Measurements from ENCODE around the gene UNC119.
A peak's percentile ranks its signal among the peaks of the same experiment; 100 is the strongest.

The UNC119 gene

GRCh38 chr17:28507567-28508203 is 44.7 kb downstream of the UNC119 start:
- no peak overlapping the region for H3K27ac Mint-ChIP-seq
- H3K4me3 Mint-ChIP-seq, result no peak overlapping the region
- H3K4me1 Mint-ChIP-seq, result no peaks in the 10 kb centered on the region
- no peak for DNase-seq (ENCODE audit: low spot score in 2 of 2)
- ATAC-seq, result no peak
- H3K9me3 Mint-ChIP-seq, result no peaks in the 10 kb centered on the region
- H3K36me3 Mint-ChIP-seq, result no peaks in the 10 kb centered on the region

DNA sequence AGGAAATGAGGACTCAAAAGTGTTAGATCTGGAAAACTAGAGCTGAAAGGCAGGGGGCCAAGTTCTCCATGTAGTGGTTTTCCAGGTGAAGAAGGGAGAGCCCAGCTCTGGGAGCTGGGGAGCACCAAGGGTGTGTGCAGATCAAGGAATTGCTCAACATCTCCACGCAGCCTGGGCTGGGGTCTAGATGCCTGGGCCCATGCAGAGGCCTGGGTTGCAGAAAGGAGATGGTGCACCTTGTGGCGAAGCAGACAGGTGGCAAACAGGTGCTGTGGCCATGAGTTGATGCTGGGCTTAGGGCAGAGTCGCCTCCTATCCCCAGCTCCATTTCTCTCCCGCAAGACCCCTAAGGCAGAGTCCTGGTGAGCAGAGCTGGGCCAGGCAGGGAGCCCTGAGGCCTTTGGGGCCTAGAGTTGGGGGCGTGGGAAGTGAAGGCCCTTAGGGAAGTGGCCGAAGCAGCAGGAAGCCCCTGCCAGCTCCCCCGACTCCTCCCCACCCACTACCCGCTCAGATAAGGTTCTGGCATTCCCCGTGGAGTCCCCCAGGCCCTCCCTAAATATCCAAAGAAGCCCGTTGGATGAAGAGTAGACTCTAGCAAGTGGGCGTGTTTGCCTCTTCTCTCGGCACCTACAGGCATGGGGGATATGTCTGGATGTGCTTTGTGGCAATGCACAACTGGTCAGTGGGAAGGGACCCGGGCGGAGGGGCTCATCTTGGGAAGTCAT is 45.5 kb downstream of the UNC119 start:
- Mint-ChIP-seq H3K36me3 (no peaks in the 10 kb centered on the region), H3K4me1 (no peaks in the 10 kb centered on the region), H3K27ac (no peak overlapping the region), H3K9me3 (no peaks in the 10 kb centered on the region), H3K4me3 (no peak overlapping the region)
- no peak for DNase-seq (ENCODE audit: low spot score in 2 of 2)
- no peak for ATAC-seq

- Mint-ChIP-seq H3K27ac (no peak within 1 kb of the TSS), H3K36me3 (no peaks in the 10 kb centered on the region), H3K9me3 (no peaks in the 10 kb centered on the region), H3K4me3 (no peak within 1 kb of the TSS), H3K4me1 (no peaks in the 10 kb centered on the region)
- no peak for ATAC-seq
- no peak for DNase-seq (ENCODE audit: low spot score in 2 of 2)
These were observed 46.3 kb downstream of the UNC119 start, which contains the start of gene FOXN1 for GRCh38 chr17:28505986-28506665. Gene FOXN1, plus strand, starts transcription at chr17:28506348. Its CDS starts 17,622 bp downstream, at chr17:28523970.

- Mint-ChIP-seq H3K9me3 (no peaks in the 10 kb centered on the region), H3K4me1 (no peaks in the 10 kb centered on the region), H3K4me3 (no peak overlapping the region), H3K27ac (no peak overlapping the region), H3K36me3 (no peaks in the 10 kb centered on the region)
- DNase-seq (ENCODE audit: low spot score in 2 of 2) (no peak), ATAC-seq (no peak)
These were observed 49.0 kb downstream of the UNC119 start for GRCh38 chr17:28503420-28503819.

DNA sequence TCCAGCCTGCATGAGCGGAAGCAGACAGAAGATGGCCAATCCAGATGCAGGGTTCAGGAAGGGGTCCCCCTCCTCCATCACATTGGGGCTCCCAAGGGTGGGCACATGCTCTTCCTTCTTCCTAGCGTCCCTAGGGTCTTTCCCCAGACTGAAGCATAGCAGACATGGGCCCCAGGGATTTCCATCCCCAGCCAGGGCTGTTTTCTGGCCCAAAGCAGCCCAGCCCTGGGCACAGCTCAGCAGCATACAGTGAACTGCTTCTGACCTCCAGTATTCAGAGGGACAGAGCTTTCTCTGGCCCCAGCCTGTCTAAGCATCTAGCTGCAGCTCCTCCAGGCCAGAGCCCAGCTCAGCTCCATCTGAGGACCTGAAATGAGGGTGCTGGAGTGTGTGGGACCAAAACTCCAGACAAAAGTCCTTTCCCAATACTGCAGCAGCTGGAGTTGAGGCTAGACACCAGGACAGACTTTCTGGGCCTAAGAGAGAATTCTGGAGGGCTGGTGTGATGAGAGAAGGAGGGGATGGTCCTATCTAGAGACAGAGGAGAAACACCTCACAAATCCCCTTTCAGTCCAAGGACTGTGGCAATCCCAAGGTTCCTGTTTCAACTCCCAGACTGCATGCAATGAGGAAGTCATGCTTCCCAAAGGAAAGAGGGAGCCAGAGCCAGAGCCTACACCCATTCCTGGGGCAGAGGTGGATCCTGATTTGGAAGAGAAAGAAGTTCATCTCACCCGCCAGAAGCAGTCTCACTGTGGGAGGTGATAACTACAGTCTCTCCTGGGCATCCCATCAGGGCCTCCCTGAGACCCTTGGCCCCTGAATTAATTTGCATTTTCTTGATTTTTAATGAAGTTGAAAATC is 50.8 kb downstream of the UNC119 start:
- Mint-ChIP-seq H3K4me3 (no peak overlapping the region), H3K4me1 (no peaks in the 10 kb centered on the region), H3K9me3 (no peaks in the 10 kb centered on the region), H3K36me3 (no peaks in the 10 kb centered on the region), H3K27ac (peak overlapping the region; percentile 23)
- DNase-seq (ENCODE audit: low spot score in 2 of 2) (no peak), ATAC-seq (no peak)

GRCh38 chr17:28500712-28501379 is 51.6 kb downstream of the UNC119 start:
- no peaks in the 10 kb centered on the region for H3K4me1 Mint-ChIP-seq
- H3K27ac Mint-ChIP-seq, result peak overlapping the region; percentile 23
- no peaks in the 10 kb centered on the region for H3K9me3 Mint-ChIP-seq
- no peak for DNase-seq (ENCODE audit: low spot score in 2 of 2)
- H3K36me3 Mint-ChIP-seq, result no peaks in the 10 kb centered on the region
- no peak for ATAC-seq
- H3K4me3 Mint-ChIP-seq, result no peak overlapping the region

GRCh38 chr17:28499684-28500357 is 52.6 kb downstream of the UNC119 start:
- H3K27ac Mint-ChIP-seq, result no peak overlapping the region
- ATAC-seq, result no peak
- H3K4me1 Mint-ChIP-seq, result no peaks in the 10 kb centered on the region
- H3K9me3 Mint-ChIP-seq, result no peaks in the 10 kb centered on the region
- H3K36me3 Mint-ChIP-seq, result no peaks in the 10 kb centered on the region
- no peak overlapping the region for H3K4me3 Mint-ChIP-seq
- DNase-seq (ENCODE audit: low spot score in 2 of 2), result no peak

DNA sequence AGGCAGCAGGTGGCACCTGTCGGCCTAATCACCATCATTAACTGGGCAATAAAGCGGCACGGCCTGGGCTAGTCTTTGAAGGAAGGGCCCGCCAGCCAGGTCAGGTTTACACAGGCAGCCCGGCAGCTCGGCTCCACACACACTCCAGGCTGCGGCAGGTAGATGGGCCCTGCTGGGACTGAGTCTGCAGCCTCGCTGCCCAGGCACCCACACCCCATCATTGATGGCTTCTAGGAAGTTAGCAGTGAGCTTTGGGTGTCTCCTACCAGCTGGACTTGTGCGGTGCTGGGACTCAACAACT is 53.1 kb downstream of the UNC119 start:
- ATAC-seq (no peak), DNase-seq (ENCODE audit: low spot score in 2 of 2) (no peak)
- Mint-ChIP-seq H3K4me3 (no peak overlapping the region), H3K27ac (no peak overlapping the region), H3K9me3 (no peaks in the 10 kb centered on the region), H3K36me3 (no peaks in the 10 kb centered on the region), H3K4me1 (no peaks in the 10 kb centered on the region)

- no peak overlapping the region for H3K4me3 Mint-ChIP-seq
These were observed 53.6 kb downstream of the UNC119 start for GRCh38 chr17:28498652-28499363.

DNA sequence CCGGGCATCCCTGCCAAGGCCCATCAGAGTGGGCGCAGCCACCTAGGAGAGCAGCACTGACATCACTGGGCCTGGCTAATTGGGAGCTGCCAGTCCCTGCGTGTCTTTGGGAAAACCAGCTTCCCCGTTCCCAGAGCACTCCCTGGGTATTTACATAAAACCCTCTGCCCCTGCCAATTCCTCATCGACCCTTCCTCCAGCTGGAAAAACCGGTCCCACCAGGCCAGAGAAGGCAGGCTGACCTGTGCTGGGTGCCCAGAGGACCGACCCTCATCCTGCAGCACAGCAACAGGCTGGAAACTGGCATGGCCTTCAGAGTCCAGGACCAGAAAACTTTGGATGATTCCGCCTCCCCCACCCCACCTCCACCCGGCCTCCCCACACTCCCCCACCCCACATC is 54.5 kb downstream of the UNC119 start:
- DNase-seq (ENCODE audit: low spot score in 2 of 2) (no peak), ATAC-seq (no peak)
- Mint-ChIP-seq H3K9me3 (no peaks in the 10 kb centered on the region), H3K36me3 (no peaks in the 10 kb centered on the region), H3K4me3 (no peak overlapping the region), H3K27ac (no peak overlapping the region), H3K4me1 (no peaks in the 10 kb centered on the region)

More at GRCh38 chr17:28498652-28499363, 53.6 kb downstream of the UNC119 start:
- no peaks in the 10 kb centered on the region for H3K4me1 Mint-ChIP-seq
- no peak for ATAC-seq
- DNase-seq (ENCODE audit: low spot score in 2 of 2), result no peak
- H3K9me3 Mint-ChIP-seq, result no peaks in the 10 kb centered on the region
- H3K27ac Mint-ChIP-seq, result no peak overlapping the region
- no peaks in the 10 kb centered on the region for H3K36me3 Mint-ChIP-seq
